ENCODE data around the gene CTNND1. TPM values are rescaled to one million over a fixed set of nuclear protein-coding genes. Genes with fewer than 3 reads are reported as not detected.

The CTNND1 gene
- total and polyA plus RNA-seq, 9 of the 15 experiments (the other 6 are each of a cell fraction or from before 2014, with no cell fraction given) = 11.1 to 74.0 (median 43.3) TPM

- no peak for TF ChIP-seq CUX1 (CRISPR knock-in tag; IDR thresholded peaks at IDR 0.05)
- TF ChIP-seq CREB3 (tag; conservative IDR thresholded peaks at IDR 0.05; ENCODE audit: low read depth) = 0 out of 2 replicates have a peak, but pooled peaks have one; percentile 25
- peak; percentile 99 for TF ChIP-seq NCOA1 (IDR thresholded peaks at IDR 0.05; ENCODE audit: low read depth)
- peak; percentile 95 for TF ChIP-seq NEUROD1 (IDR thresholded peaks at IDR 0.05; ENCODE audit: borderline replicate concordance, low read depth, low read length, partially characterized antibody)
- TF ChIP-seq POLR3G (IDR thresholded peaks at IDR 0.05; ENCODE audit: extremely low read depth, insufficient read length, insufficient replicate concordance) = no peak
- TF ChIP-seq ZSCAN32 (CRISPR knock-in tag; IDR thresholded peaks at IDR 0.05) = no peak
- TF ChIP-seq ZBTB1 (CRISPR knock-in tag; IDR thresholded peaks at IDR 0.05; ENCODE audit: borderline replicate concordance, low read depth) = peak; percentile 65; the same call in 1 of the 2 replicates
- TF ChIP-seq GABPB2 (CRISPR knock-in tag; conservative IDR thresholded peaks at IDR 0.05) = no peak; the same call in 1 of the 2 replicates
- TF ChIP-seq MLLT1 (IDR thresholded peaks at IDR 0.05) = peak; percentile 56 to 61; a peak in 2 of 4 replicates
- TF ChIP-seq ZNF143 (CRISPR knock-in tag; IDR thresholded peaks at IDR 0.05) = peak; percentile 43; the same call in 1 of the 2 replicates
- TF ChIP-seq MTA2 (IDR thresholded peaks at IDR 0.05; ENCODE audit: low read depth) = no peak
- TF ChIP-seq HSF4 (CRISPR knock-in tag; IDR thresholded peaks at IDR 0.05; ENCODE audit: borderline replicate concordance) = no peak
- no peak for TF ChIP-seq SNAPC5 (CRISPR knock-in tag; IDR thresholded peaks at IDR 0.05)
- no peak for TF ChIP-seq MCM3 (IDR thresholded peaks at IDR 0.05)
- no peak for TF ChIP-seq NR2F6 (CRISPR knock-in tag; IDR thresholded peaks at IDR 0.05)
- no peak for TF ChIP-seq ZNF41 (CRISPR knock-in tag; conservative IDR thresholded peaks at IDR 0.05)
- TF ChIP-seq CBX5 (IDR thresholded peaks at IDR 0.05; ENCODE audit: borderline replicate concordance, low read depth) = peak; percentile 80; the same call in 1 of the 2 replicates
- no peak for TF ChIP-seq PYGO2 (tag; IDR thresholded peaks at IDR 0.05)
- TF ChIP-seq TOE1 (IDR thresholded peaks at IDR 0.05; ENCODE audit: borderline replicate concordance) = peak; percentile 92
- 0 out of 2 replicates have a peak, but pooled peaks have one; percentile 85 for TF ChIP-seq TOE1 (CRISPR knock-in tag; IDR thresholded peaks at IDR 0.05; ENCODE audit: borderline replicate concordance, low read depth)
Observed at GRCh38 chr11:57741132-57742086, 20.2 kb upstream of the CTNND1 start, which contains the start of gene SELENOH (continued).

Data from K562 (cell line).